OCI-LY1 (cell line): ENCODE measurements around the gene EFHD2.

ENCODE experiments used
- H2AFZ ChIP-seq: fragments of 200-600 bp; sonication (generic), shearing (Covaris generic); 2 replicates; pipeline ENCODE4 v1.6.0; 2014; ENCODE audit warnings: antibody characterized with exemption, mild to moderate bottlenecking, low read length
- H3F3A ChIP-seq: fragments of 200-600 bp; sonication (generic), shearing (Covaris generic); 2 replicates; pipeline ENCODE4 v1.6.0; 2014; ENCODE audit warnings: mild to moderate bottlenecking, antibody characterized with exemption, low read length, moderate library complexity; ENCODE audit not compliant: insufficient read depth
- H3K27ac ChIP-seq: fragments of 200-600 bp; sonication (generic); 2 replicates; pipeline ENCODE4 v1.5.1; 2014; ENCODE audit warnings: low read length, mixed run types, mild to moderate bottlenecking, low read depth; ENCODE audit not compliant: poor library complexity, severe bottlenecking
- H3K27me3 ChIP-seq: fragments of 200-600 bp; sonication (generic); 2 replicates; pipeline ENCODE4 v1.6.0; 2014; ENCODE audit warnings: antibody characterized with exemption, mild to moderate bottlenecking, low read length, moderate library complexity; ENCODE audit not compliant: insufficient read depth
- H3K36me3 ChIP-seq: fragments of 200-600 bp; sonication (generic); 2 replicates; pipeline ENCODE4 v1.6.1; 2014; ENCODE audit warnings: mild to moderate bottlenecking, antibody characterized with exemption, low read length, moderate library complexity, mixed read lengths; ENCODE audit not compliant: insufficient read depth
- H3K4me1 ChIP-seq: fragments of 200-600 bp; sonication (generic); 2 replicates; pipeline ENCODE4 v1.5.1; 2014; ENCODE audit warnings: mild to moderate bottlenecking, low read length, moderate library complexity; ENCODE audit not compliant: insufficient read depth, severe bottlenecking
- H3K4me2 ChIP-seq: fragments of 200-600 bp; sonication (generic), shearing (Covaris generic); 2 replicates; pipeline ENCODE4 v1.6.1; 2014; ENCODE audit warnings: low read length
- H3K4me3 ChIP-seq: fragments of 200-600 bp; sonication (generic); 2 replicates; pipeline ENCODE4 v1.5.1; 2014; ENCODE audit warnings: low read length, low read depth, mild to moderate bottlenecking, mixed read lengths; ENCODE audit not compliant: poor library complexity, severe bottlenecking
- H3K79me2 ChIP-seq: fragments of 200-600 bp; shearing (Covaris generic); 2 replicates; pipeline ENCODE4 v1.6.1; 2016; ENCODE audit warnings: mixed run types, low read length, mixed read lengths; ENCODE audit not compliant: insufficient read depth
- H3K9ac ChIP-seq: fragments of 200-600 bp; sonication (generic), shearing (Covaris generic); 2 replicates; pipeline ENCODE4 v1.6.1; 2014; ENCODE audit warnings: mild to moderate bottlenecking, low read length, mixed read lengths
- H3K9me2 ChIP-seq: fragments of 200-600 bp; sonication (generic), shearing (Covaris generic); 2 replicates; pipeline ENCODE4 v1.6.1; 2014; ENCODE audit warnings: low read depth, mild to moderate bottlenecking, low read length, mixed read lengths
- H3K9me3 ChIP-seq: fragments of 200-600 bp; shearing (Covaris generic); 2 replicates; pipeline ENCODE4 v1.6.1; 2014; ENCODE audit warnings: low read length, mixed read lengths
- H4K20me1 ChIP-seq: fragments of 200-600 bp; sonication (generic), shearing (Covaris generic); 2 replicates; pipeline ENCODE4 v1.6.0; 2016; ENCODE audit warnings: mild to moderate bottlenecking, low read length; ENCODE audit not compliant: insufficient read depth
- CTCF ChIP-seq: fragments of 200-600 bp; sonication (generic), shearing (Covaris generic); IDR thresholded peaks from 2 replicates; pipeline ENCODE4 v1.5.1; 2017; ENCODE audit warnings: mild to moderate bottlenecking, antibody characterized with exemption, low read length, moderate library complexity, mixed read lengths
- EZH2 ChIP-seq: fragments of 200-600 bp; sonication (generic), shearing (Covaris generic); IDR thresholded peaks from 2 replicates; pipeline ENCODE4 v1.8.0; 2017; ENCODE audit warnings: borderline replicate concordance, mixed run types, mild to moderate bottlenecking, antibody characterized with exemption, low read length, moderate library complexity, mixed read lengths

Gene EFHD2

GRCh38 chr1:15443281-15443680 lies 33.6 kb downstream of the EFHD2 start:
- Histone ChIP-seq H3K4me3 (no peak overlapping the region), H2AFZ (no peak overlapping the region), H3K9me3 (no peaks in the 10 kb centered on the region), H4K20me1 (no peaks in the 10 kb centered on the region), H3F3A (no peaks in the 10 kb centered on the region), H3K9me2 (no peaks in the 10 kb centered on the region), H3K4me2 (no peak overlapping the region), H3K36me3 (no peaks in the 10 kb centered on the region), H3K27me3 (no peaks in the 10 kb centered on the region; the same call in 1 of the 2 replicates), H3K27ac (no peak overlapping the region), H3K79me2 (no peaks in the 10 kb centered on the region), H3K4me1 (no peaks in the 10 kb centered on the region), H3K9ac (no peak overlapping the region)
- TF ChIP-seq CTCF, result no peak

GRCh38 chr1:15444468-15445389 lies 35.0 kb downstream of the EFHD2 start:
- Histone ChIP-seq H3K79me2 (no peaks in the 10 kb centered on the region), H3K4me2 (no peak overlapping the region), H2AFZ (no peak overlapping the region), H3K27ac (no peak overlapping the region), H3K9ac (no peak overlapping the region), H3K27me3 (no peaks in the 10 kb centered on the region), H3F3A (no peaks in the 10 kb centered on the region), H3K36me3 (no peaks in the 10 kb centered on the region), H4K20me1 (no peaks in the 10 kb centered on the region), H3K4me1 (no peaks in the 10 kb centered on the region), H3K9me2 (no peaks in the 10 kb centered on the region), H3K9me3 (no peaks in the 10 kb centered on the region), H3K4me3 (no peak overlapping the region)
- no peak for TF ChIP-seq EZH2
- TF ChIP-seq CTCF, result no peak

- no peaks in the 10 kb centered on the region for H3K36me3 ChIP-seq
- no peaks in the 10 kb centered on the region for H3K4me1 ChIP-seq
- no peaks in the 10 kb centered on the region for H3K9me3 ChIP-seq
- H3K9ac ChIP-seq, result no peak overlapping the region
- no peaks in the 10 kb centered on the region for H3K9me2 ChIP-seq
- H3K27ac ChIP-seq, result no peak overlapping the region
- H3K4me3 ChIP-seq, result no peak overlapping the region
- H3K4me2 ChIP-seq, result no peak overlapping the region
- no peaks in the 10 kb centered on the region for H3K79me2 ChIP-seq
- TF ChIP-seq EZH2, result no peak
- TF ChIP-seq CTCF, result no peak
- H3F3A ChIP-seq, result no peaks in the 10 kb centered on the region
- H3K27me3 ChIP-seq, result no peaks in the 10 kb centered on the region; the same call in 1 of the 2 replicates
- H4K20me1 ChIP-seq, result no peaks in the 10 kb centered on the region
- H2AFZ ChIP-seq, result no peak overlapping the region
Measured at GRCh38 chr1:15445390-15446122, 35.9 kb downstream of the EFHD2 start.
